Ascending aorta (tissue), 2 donors: Measurements from ENCODE around the gene MORN5. TPM values are rescaled to one million over a fixed set of nuclear protein-coding genes. Genes with fewer than 3 reads are reported as not detected.

Source experiments
- DNase-seq, 2 donors: peaks; one replicate each; pipeline ENCODE4 v3.0.0-alpha.2; 2019; ENCODE audit warnings: low spot score in 2 of 2
- H3K27ac ChIP-seq, 2 donors: fragments of 200-600 bp; sonication (generic); one replicate each; pipeline ENCODE4 v1.5.1; 2016 to 2017; ENCODE audit warnings: mild to moderate bottlenecking in 1 of 2
- H3K27me3 ChIP-seq: fragments of 200-600 bp; sonication (generic); one replicate; pipeline ENCODE4 v1.5.1; 2017
- H3K36me3 ChIP-seq, 2 donors: fragments of 200-600 bp; sonication (generic); one replicate each; pipeline ENCODE4 v1.5.1; 2016
- H3K4me1 ChIP-seq, 2 donors: fragments of 200-600 bp; sonication (generic); one replicate each; pipeline ENCODE4 v1.5.1; 2016 to 2017; ENCODE audit warnings: mild to moderate bottlenecking in 1 of 2
- H3K4me3 ChIP-seq, 2 donors: fragments of 200-600 bp; sonication (generic); one replicate each; pipeline ENCODE4 v1.5.1; 2016 to 2017; ENCODE audit warnings: mild to moderate bottlenecking in 1 of 2
- H3K9me3 ChIP-seq, 2 donors: fragments of 200-600 bp; sonication (generic); one replicate each; pipeline ENCODE4 v1.5.1; 2016
- intact Hi-C: fragments of 100-400 bp; cut with DNase I; formaldehyde crosslinking; loops from one replicate; pipeline ENCODE4 v1.15.1; 2023
- total RNA-seq: library from RNA; depleted of rRNA; stranded (reverse); fragments of >200 nt; gene quantifications from one replicate; pipeline ENCODE4 v1.1.0, GENCODE V29; 2016
- TF ChIP-seq, protein P1 (sequence below), 3 experiments: fragments of 200-600 bp in 2 of 3; fragments of 450-650 bp in 1 of 3; sonication (generic) in 2 of 3; IDR thresholded peaks; one replicate each; pipeline ENCODE4 v1.5.1; 2016 to 2019; ENCODE audit warnings: antibody characterized with exemption in 3 of 3, mild to moderate bottlenecking in 1 of 3, moderate library complexity in 1 of 3

MORN5 gene
- total RNA-seq, 1 donor from 2014 or later: not detected

DNA sequence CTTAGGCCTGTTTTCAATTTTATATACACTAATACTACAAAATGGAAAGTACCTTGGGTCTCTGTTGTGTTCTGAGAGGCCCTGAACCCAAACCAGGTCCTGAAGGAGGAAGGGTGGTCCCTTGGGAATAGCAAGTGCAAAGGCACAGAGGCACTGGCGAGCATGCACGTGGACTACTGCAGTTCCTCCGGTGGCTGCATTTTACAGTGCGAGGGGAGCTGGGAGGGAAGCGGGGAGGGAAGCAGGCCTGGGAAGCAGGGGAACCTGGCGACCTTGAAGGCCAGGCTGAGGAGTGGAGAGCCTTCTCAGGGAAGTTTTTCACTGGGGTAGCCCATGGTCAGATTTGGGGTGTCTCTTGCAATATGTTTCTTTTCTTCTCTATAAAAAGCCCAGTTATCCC, 33.9 kb downstream of the MORN5 start:
- DNase-seq: no peak
- TF ChIP-seq, protein P1, sequence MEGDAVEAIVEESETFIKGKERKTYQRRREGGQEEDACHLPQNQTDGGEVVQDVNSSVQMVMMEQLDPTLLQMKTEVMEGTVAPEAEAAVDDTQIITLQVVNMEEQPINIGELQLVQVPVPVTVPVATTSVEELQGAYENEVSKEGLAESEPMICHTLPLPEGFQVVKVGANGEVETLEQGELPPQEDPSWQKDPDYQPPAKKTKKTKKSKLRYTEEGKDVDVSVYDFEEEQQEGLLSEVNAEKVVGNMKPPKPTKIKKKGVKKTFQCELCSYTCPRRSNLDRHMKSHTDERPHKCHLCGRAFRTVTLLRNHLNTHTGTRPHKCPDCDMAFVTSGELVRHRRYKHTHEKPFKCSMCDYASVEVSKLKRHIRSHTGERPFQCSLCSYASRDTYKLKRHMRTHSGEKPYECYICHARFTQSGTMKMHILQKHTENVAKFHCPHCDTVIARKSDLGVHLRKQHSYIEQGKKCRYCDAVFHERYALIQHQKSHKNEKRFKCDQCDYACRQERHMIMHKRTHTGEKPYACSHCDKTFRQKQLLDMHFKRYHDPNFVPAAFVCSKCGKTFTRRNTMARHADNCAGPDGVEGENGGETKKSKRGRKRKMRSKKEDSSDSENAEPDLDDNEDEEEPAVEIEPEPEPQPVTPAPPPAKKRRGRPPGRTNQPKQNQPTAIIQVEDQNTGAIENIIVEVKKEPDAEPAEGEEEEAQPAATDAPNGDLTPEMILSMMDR (IDR thresholded peaks at IDR 0.05): no peak

GRCh38 chr9:122195875-122196274, 36.2 kb downstream of the MORN5 start:
- TF ChIP-seq, protein P1 (IDR thresholded peaks at IDR 0.05): no peak

More for the DNA sequence above, 33.9 kb downstream of the MORN5 start:
- H3K27me3 ChIP-seq: no peaks in the 10 kb centered on the region
- no peaks in the 10 kb centered on the region for H3K9me3 ChIP-seq
- H3K4me3 ChIP-seq: no peak overlapping the region
- no peaks in the 10 kb centered on the region for H3K36me3 ChIP-seq
- no peak overlapping the region for H3K27ac ChIP-seq
- intact Hi-C loops: no loop called here
- no peaks in the 10 kb centered on the region for H3K4me1 ChIP-seq

GRCh38 chr9:122197426-122197825, 37.7 kb downstream of the MORN5 start:
- TF ChIP-seq, protein P1 (IDR thresholded peaks at IDR 0.05): no peak
- Histone ChIP-seq H3K36me3 (no peaks in the 10 kb centered on the region), H3K27me3 (no peaks in the 10 kb centered on the region), H3K27ac (no peak overlapping the region), H3K4me1 (no peaks in the 10 kb centered on the region), H3K9me3 (no peaks in the 10 kb centered on the region), H3K4me3 (no peak overlapping the region)
- DNase-seq: no peak
- intact Hi-C loops: no loop called here

More at GRCh38 chr9:122195875-122196274, 36.2 kb downstream of the MORN5 start:
- no peaks in the 10 kb centered on the region for H3K27me3 ChIP-seq
- H3K4me1 ChIP-seq: no peaks in the 10 kb centered on the region
- H3K9me3 ChIP-seq: no peaks in the 10 kb centered on the region
- H3K27ac ChIP-seq: no peak overlapping the region
- no peak overlapping the region for H3K4me3 ChIP-seq
- intact Hi-C loops: no loop called here
- no peaks in the 10 kb centered on the region for H3K36me3 ChIP-seq
- DNase-seq: no peak

DNA sequence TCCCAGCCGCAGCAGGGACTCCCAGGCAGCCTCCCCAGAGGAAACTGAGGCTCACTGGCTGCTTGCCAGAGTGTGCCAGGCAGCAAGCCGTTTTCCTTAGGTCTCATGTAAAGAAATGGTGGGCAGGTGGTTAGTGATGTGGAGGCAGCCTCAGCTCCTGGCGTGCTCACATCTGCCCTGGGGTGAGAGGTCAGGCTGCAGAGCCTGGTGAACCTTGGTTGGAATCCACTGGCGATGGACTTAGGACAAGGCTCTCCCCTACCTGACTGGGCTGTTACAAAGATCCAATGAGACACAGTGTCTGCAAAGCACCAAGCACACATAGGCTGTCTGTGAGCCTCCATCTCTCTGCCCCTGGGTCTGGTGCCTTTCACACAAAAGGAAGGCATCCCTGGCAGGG, 38.2 kb downstream of the MORN5 start:
- intact Hi-C loops: no loop called here
- TF ChIP-seq, protein P1 (IDR thresholded peaks at IDR 0.05): no peak

DNA sequence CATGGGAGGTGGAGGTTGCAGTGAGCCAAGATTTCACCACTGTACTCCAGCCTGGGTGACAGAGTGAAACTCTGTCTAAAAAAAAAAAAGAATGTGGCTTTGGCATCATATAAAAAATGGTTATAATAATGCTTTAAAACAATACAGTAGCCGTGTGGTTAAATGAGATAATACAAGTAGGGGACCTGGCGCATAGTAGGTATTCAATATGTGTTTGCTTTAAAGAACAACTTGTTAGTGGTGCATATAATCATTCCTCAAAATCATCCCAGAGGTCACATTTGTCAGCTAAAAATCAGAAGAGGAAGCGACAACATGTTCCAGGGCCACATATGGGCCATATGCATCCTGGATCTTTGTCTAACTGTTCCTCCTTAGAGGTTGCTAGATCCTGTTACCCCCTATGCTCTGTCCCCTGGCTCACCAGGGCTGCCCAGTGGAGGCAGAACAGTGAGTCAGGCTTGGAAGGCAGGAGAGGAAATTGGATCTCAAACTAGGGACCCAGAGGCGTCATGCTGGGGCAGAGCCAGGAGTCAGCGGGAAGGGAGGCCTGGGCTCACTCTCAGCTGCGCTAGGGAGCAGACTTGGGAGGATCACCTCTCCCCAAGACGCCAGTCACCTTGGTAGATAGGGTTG, 41.4 kb downstream of the MORN5 start:
- H3K36me3 ChIP-seq: no peaks in the 10 kb centered on the region
- DNase-seq: no peak
- no peaks in the 10 kb centered on the region for H3K9me3 ChIP-seq
- no peaks in the 10 kb centered on the region for H3K4me1 ChIP-seq
- TF ChIP-seq, protein P1 (IDR thresholded peaks at IDR 0.05): no peak
- intact Hi-C loops: no loop called here
- no peak overlapping the region for H3K27ac ChIP-seq
- no peak overlapping the region for H3K4me3 ChIP-seq
- H3K27me3 ChIP-seq: no peaks in the 10 kb centered on the region

More for the DNA sequence above, 38.2 kb downstream of the MORN5 start:
- Histone ChIP-seq H3K9me3 (no peaks in the 10 kb centered on the region), H3K27me3 (no peaks in the 10 kb centered on the region), H3K27ac (no peak overlapping the region), H3K36me3 (no peaks in the 10 kb centered on the region), H3K4me3 (no peak overlapping the region), H3K4me1 (no peaks in the 10 kb centered on the region)
- no peak for DNase-seq

- Histone ChIP-seq H3K27me3 (no peaks in the 10 kb centered on the region), H3K9me3 (no peaks in the 10 kb centered on the region), H3K36me3 (no peaks in the 10 kb centered on the region), H3K27ac (no peak overlapping the region), H3K4me1 (no peaks in the 10 kb centered on the region), H3K4me3 (no peak overlapping the region)
- intact Hi-C loops: no loop called here
- TF ChIP-seq, protein P1 (IDR thresholded peaks at IDR 0.05): no peak
- DNase-seq: no peak
Observed at GRCh38 chr9:122201641-122202040, 41.9 kb downstream of the MORN5 start.
